ENCODE data around the gene EIF4E3.

GRCh38 chr3:71676931-71677330 is 48.3 kb downstream of the EIF4E3 start:
- TF ChIP-seq, protein P1, sequence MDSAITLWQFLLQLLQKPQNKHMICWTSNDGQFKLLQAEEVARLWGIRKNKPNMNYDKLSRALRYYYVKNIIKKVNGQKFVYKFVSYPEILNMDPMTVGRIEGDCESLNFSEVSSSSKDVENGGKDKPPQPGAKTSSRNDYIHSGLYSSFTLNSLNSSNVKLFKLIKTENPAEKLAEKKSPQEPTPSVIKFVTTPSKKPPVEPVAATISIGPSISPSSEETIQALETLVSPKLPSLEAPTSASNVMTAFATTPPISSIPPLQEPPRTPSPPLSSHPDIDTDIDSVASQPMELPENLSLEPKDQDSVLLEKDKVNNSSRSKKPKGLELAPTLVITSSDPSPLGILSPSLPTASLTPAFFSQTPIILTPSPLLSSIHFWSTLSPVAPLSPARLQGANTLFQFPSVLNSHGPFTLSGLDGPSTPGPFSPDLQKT (CRISPR knock-in tag; IDR thresholded peaks at IDR 0.05; ENCODE audit: borderline replicate concordance): no peak
- TF ChIP-seq FOSL1 (CRISPR knock-in tag; IDR thresholded peaks at IDR 0.05; ENCODE audit: borderline replicate concordance) (no peak), ZUFSP (CRISPR knock-in tag; IDR thresholded peaks at IDR 0.05; ENCODE audit: borderline replicate concordance) (no peak)

Measured in HepG2 (cell line).